NT2/D1 (cell line): ENCODE results near the gene MRPS33.

Experiments
- SUZ12 ChIP-seq: IDR thresholded peaks from 2 replicates; pipeline ENCODE4 v1.6.1; 2011; ENCODE audit not compliant: insufficient read length, insufficient read depth; ENCODE audit errors: extremely low read depth
- YY1 ChIP-seq: IDR thresholded peaks from 2 replicates; pipeline ENCODE4 v1.6.1; 2011; ENCODE audit not compliant: insufficient read length, insufficient read depth
- ZNF274 ChIP-seq: IDR thresholded peaks from 2 replicates; pipeline ENCODE4 v1.6.1; 2011; ENCODE audit warnings: mild to moderate bottlenecking, low read depth, low read length

- TF ChIP-seq SUZ12 (no peak), YY1 (no peak), ZNF274 (no peak)
Measured at GRCh38 chr7:141057788-141058187, 43.0 kb upstream of the MRPS33 start.
